Mucosa of rectum (tissue), 2 donors: ENCODE data around the gene CEP72.
"Not testable (repeated sequence)": the region's sequence is repeated elsewhere in the genome, so short reads cannot be mapped to it uniquely, and the experiment has no call there.

Experiments used
- H3K27ac ChIP-seq, 2 donors: one replicate each; pipeline ENCODE4 v1.7.0; 2013; ENCODE audit warnings: inconsistent platforms in 2 of 2, low read depth in 2 of 2, low read length in 2 of 2
- H3K27me3 ChIP-seq, 2 donors: one replicate each; pipeline ENCODE4 v1.7.0; 2013; ENCODE audit warnings: low read length in 2 of 2; ENCODE audit not compliant: control insufficient read depth in 2 of 2, insufficient read depth in 2 of 2
- H3K36me3 ChIP-seq, 2 donors: one replicate each; pipeline ENCODE4 v1.7.0; 2013; ENCODE audit warnings: low read length in 2 of 2; ENCODE audit not compliant: control insufficient read depth in 2 of 2, insufficient read depth in 2 of 2
- H3K4me1 ChIP-seq, 2 donors: one replicate each; pipeline ENCODE4 v1.7.0; 2013; ENCODE audit warnings: low read length in 2 of 2, mild to moderate bottlenecking in 1 of 2; ENCODE audit not compliant: control insufficient read depth in 2 of 2, insufficient read depth in 2 of 2
- H3K4me3 ChIP-seq, 2 donors: one replicate each; pipeline ENCODE4 v1.7.0; 2013; ENCODE audit warnings: low read length in 2 of 2
- H3K9ac ChIP-seq, 2 donors: one replicate each; pipeline ENCODE4 v1.7.0; 2013; ENCODE audit warnings: low read length in 2 of 2, low read depth in 1 of 2, mild to moderate bottlenecking in 1 of 2
- H3K9me3 ChIP-seq, 2 donors: one replicate each; pipeline ENCODE4 v1.7.0; 2013; ENCODE audit warnings: low read length in 2 of 2; ENCODE audit not compliant: control insufficient read depth in 2 of 2
- donor health status: healthy.
- donor health status: Normal muscosa, but diverticular disease.

Gene CEP72

DNA sequence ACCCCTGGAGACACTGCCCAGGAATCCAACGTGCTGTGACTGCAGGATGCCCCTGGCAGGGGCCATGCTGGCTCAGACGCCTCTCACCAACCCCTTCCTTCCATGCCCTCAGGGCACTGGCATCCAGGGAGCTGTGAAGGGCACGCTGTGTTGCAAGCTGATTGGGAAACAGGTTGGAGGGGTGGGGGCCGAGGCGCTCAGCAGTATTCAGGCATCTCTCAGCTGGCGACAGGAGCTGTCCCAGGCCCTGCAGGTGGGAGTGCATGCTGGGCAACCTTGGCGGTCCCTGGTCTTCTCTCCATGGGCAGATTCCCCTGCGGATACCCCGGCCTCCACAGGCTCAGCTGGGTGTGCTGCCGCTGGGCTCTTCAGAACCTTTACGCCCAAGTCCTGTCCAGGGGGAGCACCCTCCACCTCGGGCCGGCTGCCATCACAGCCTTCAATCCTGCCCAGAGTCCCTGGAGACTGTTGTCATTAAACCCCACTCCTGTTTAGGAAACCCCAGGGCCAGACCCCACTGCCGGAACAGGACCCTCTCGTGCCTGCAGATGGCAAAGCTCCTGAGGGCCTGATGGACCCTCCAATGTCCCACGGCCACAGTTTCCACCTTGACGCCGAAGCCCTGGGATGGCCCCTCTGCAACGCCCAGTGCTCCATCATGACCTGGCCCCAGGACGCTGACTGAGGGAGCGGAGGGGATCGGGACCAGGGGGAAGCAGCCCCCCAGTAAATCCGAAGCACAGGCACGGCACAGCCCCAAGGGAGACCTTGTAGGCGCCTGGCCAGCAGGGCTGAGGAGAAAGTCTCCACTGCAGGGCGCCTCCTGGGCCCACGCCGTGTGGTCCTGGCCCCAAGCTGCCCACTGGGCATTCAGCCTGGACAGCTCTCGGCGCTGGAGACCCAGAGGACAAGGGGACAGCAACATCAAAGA is 71.7 kb downstream of the CEP72 start:
- Histone ChIP-seq H3K9ac (no peak overlapping the region), H3K27ac (no peak overlapping the region), H3K36me3 (no peaks in the 10 kb centered on the region), H3K27me3 (no peaks in the 10 kb centered on the region), H3K9me3 (no peaks in the 10 kb centered on the region), H3K4me1 (no peaks in the 10 kb centered on the region), H3K4me3 (no peak overlapping the region)

DNA sequence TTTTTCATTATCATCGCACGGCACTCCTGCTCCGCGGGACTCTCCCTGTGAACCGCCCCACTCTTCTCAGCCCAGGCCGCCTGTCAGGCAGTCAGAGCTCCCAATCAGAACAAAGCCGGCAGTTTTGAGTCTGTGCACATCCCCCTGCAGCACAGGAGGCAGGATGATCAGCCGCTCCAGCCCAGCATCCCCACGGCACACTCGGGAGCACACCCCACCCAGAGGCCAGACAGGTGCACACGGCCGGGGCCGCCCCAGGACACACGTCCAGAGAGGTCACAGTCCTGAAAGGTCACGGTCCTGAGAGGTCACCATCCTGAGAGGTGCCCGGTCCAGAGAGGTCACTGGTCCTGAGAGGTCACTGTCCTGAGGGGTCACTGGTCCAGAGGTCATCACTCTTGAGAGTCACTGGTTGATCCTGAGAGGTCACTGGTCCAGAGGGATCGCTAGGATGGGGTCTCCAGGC is 72.6 kb downstream of the CEP72 start:
- Histone ChIP-seq H3K4me3 (no peak overlapping the region), H3K36me3 (no peaks in the 10 kb centered on the region), H3K9me3 (no peaks in the 10 kb centered on the region), H3K27ac (no peak overlapping the region), H3K4me1 (no peaks in the 10 kb centered on the region), H3K9ac (no peak overlapping the region), H3K27me3 (no peaks in the 10 kb centered on the region)

DNA sequence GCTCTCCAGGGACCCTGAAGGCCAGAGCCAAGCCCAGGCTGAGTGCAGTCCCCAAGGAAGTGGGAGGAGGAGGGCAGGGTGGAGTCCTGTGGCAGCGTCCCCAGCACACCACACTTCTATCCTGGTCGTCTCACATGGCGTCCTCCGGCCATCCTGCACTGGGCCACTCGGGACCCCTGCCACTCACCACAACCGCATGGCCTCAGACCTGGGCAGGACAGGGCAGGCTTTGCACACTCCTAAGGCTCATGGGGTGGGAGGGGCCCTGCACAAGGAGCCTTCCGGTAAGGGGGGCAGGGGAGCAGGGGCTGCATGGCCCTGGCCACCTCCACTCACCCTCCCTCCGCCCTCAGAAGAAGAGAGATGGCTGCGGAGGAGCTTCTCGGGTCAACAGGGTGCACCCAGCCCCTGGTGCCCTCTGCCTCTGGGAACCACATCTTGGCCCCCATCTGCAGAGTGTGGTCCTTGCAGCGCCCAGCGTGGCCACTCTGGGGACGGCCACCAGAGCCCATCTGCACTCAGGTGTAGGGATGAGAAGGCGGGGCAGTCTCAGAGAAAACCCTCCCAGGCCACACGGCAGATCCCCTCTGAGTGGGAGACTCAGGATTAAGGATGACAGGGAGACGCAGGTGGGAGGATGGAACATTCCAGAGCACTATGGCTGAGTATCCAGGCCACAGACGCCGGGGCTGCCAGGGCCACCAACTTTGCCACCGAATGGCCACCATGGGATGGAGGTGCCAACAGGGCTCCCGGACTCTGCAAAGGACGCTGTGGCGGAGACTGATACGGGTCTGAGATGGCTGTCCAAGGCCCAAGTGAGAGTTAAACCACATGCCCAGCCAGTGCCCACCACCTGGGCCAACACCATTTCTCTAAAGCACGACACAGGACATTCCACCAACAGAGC is 73.4 kb downstream of the CEP72 start:
- H3K4me3 ChIP-seq, result no peak overlapping the region
- H3K36me3 ChIP-seq, result no peaks in the 10 kb centered on the region
- no peak overlapping the region for H3K27ac ChIP-seq
- no peaks in the 10 kb centered on the region for H3K27me3 ChIP-seq
- no peak overlapping the region for H3K9ac ChIP-seq
- no peaks in the 10 kb centered on the region for H3K4me1 ChIP-seq
- H3K9me3 ChIP-seq, result no peaks in the 10 kb centered on the region

DNA sequence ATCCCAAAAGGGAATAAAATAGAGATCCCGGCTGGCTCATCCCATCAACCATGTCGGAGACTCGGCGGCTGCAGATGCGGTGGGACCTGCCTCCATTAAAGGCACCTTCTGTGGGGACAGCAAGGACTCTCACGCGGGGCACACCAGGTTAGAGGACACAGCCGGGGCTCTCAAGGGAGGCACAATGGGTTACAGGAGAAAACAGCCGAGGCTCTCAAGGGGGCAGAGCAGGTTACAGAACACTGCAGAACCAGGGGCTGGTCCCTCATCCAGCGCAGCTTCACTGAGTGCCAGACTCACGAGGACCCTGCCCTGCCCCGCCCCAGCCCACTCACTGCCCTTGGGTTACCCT is 74.0 kb downstream of the CEP72 start:
- H3K9ac ChIP-seq, H3K36me3 ChIP-seq, H3K27ac ChIP-seq, H3K4me1 ChIP-seq, H3K4me3 ChIP-seq, H3K9me3 ChIP-seq, H3K27me3 ChIP-seq: not testable (repeated sequence)

DNA sequence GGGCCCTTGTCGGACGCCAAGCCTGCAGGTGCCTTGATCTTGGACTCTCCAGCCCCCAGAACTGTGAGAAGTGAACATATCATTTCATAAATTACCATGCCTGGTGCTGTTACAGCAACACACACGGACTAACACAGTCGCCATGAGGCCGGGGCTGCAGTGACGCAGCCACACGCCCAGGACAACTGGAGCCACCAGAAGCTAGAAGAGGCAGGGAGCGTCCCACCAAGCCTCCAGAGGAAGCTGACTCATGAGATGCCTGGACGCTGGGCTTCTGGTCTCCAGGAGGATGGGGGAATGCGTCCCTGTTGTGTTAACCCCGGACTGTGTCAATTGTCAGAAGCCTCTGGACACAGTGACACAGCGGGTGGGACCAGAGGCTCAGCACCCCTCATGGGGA is 74.8 kb downstream of the CEP72 start:
- H3K27ac ChIP-seq, H3K36me3 ChIP-seq, H3K4me3 ChIP-seq, H3K9ac ChIP-seq, H3K9me3 ChIP-seq, H3K27me3 ChIP-seq, H3K4me1 ChIP-seq: not testable (repeated sequence)

DNA sequence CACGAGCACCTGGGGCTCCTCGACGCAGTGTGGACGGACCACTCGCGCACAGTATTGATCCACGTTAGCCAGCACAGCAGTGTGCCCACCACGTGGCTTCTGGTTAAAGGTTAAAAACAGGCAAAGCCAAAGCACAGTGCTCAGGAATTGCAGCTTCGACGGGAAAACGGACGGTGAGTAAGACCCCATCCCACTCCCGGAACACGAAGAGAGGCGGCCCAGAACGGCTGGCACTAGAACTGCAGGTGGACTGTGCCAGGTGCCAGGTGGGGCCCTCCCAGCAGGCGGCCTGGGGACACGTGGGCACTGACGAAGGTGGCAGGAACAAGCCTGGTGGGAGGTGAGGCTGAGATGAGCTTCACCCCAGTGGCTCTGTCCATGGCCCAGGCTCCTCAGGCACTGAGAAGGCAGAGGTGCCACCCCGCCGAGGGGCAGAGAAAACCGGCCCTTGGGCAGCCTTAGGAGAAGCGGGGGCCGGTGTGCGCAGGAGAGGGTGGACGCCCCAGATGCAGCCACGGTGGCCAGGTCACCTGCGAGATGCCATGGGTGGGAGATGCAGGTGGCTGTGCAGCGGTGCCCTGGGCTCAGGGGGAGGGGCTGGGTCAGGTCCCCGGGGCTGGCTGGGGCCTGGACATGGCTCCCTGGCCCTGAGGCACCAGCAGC is 76.3 kb downstream of the CEP72 start:
- not testable (repeated sequence) for H3K27me3 ChIP-seq, H3K27ac ChIP-seq, H3K9me3 ChIP-seq, H3K36me3 ChIP-seq, H3K4me3 ChIP-seq, H3K4me1 ChIP-seq, H3K9ac ChIP-seq

DNA sequence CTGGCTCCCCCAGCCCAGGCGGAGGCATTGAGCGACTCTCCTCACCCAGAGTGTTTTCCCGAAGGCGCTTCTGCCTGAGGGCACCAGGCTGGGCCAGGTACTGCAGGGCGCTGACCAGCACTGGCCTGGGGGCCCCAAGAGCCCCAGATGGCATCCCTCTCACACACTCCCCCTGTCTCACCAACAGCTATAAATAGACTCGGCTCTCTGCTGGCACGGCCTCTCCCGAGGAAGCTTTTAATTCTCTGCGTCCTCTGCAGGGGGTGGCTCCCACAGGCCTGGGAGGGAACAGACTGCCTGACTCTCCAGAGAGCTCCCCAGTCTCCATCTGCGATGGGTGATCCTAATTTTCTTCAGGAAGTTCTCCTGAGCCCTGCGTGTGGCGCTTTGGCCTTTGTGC is 78.2 kb downstream of the CEP72 start:
- H3K27ac ChIP-seq, H3K27me3 ChIP-seq, H3K36me3 ChIP-seq, H3K9me3 ChIP-seq, H3K4me1 ChIP-seq, H3K4me3 ChIP-seq, H3K9ac ChIP-seq: not testable (repeated sequence)

DNA sequence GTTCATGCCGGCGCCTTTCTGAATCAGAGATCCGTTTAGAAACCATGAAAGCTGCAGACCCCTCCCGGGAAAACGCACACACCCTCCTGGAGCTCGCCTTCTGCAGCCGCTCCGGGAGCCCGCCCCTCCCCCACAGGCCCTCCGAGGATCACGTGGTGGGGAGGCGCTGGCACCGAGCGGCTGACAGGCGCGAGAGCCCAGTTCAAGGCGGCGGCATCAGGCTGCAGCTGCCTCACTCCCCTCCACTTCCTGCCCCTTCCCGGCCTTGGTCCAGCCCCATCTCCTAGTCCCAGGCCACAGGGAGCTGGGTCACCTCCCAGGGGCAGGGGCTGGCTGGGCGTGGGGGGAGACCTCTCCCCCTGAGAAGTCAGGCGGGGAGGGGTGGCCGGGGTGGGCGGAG is 78.9 kb downstream of the CEP72 start:
- not testable (repeated sequence) for H3K27me3 ChIP-seq, H3K27ac ChIP-seq, H3K9me3 ChIP-seq, H3K4me3 ChIP-seq, H3K4me1 ChIP-seq, H3K9ac ChIP-seq, H3K36me3 ChIP-seq

DNA sequence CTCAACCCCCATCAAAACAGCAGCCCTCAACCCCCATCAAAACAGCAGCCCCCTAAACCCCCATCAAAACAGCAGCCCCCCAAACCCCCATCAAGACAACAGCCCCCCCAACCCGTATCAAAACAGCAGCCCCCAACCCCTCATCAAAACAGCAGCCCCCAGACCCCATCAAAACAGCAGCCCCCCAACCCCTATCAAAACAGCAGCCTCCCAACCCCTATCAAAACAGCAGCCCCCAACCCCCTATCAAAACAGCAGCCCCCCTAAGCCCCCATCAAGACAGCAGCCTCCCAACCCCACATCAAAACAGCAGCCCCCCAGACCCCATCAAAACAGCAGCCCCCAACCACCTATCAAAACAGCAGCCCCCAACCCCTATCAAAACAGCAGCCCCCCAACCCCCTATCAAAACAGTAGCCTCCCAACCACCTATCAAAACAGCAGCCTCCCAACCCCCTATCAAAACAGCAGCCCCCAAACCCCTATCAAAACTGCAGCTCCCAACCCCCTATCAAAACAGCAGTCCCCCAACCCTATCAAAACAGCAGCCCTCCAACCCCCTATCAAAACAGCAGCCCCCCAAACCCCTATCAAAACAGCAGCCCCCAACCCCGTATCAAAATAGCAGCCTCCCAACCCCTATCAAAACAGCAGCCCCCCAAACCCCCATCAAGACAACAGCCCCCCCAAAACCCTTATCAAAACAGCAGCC is 79.8 kb downstream of the CEP72 start:
- peaks cover 0 to 5% of the 10 kb centered on the region in 2 donors for H3K4me1 ChIP-seq
- H3K27ac ChIP-seq, result no peak overlapping the region
- H3K9ac ChIP-seq, result peak overlapping the region in 1 of 2 donors; percentile 86
- no peaks in the 10 kb centered on the region for H3K9me3 ChIP-seq
- H3K36me3 ChIP-seq, result no peaks in the 10 kb centered on the region
- H3K4me3 ChIP-seq, result peak overlapping the region; percentile 62 to 89
- H3K27me3 ChIP-seq, result no peaks in the 10 kb centered on the region
